Neural progenitor cell (in vitro differentiated cells): ENCODE data around the gene FXYD5.

Experiments used
- EZH2 ChIP-seq: fragments of 200-600 bp; sonication (generic); IDR thresholded peaks from 2 replicates; pipeline ENCODE4 v1.6.1; 2017; ENCODE audit warnings: antibody characterized with exemption, mild to moderate bottlenecking, moderate library complexity
- EZH2phosphoT487 ChIP-seq: fragments of 200-600 bp; sonication (generic); IDR thresholded peaks from 2 replicates; pipeline ENCODE4 v1.6.1; 2017; ENCODE audit warnings: antibody characterized with exemption
- TF ChIP-seq, protein P1 (sequence below): fragments of 200-600 bp; sonication (generic); IDR thresholded peaks from 2 replicates; pipeline ENCODE4 v1.5.1; 2017; ENCODE audit warnings: antibody characterized with exemption, mild to moderate bottlenecking

DNA sequence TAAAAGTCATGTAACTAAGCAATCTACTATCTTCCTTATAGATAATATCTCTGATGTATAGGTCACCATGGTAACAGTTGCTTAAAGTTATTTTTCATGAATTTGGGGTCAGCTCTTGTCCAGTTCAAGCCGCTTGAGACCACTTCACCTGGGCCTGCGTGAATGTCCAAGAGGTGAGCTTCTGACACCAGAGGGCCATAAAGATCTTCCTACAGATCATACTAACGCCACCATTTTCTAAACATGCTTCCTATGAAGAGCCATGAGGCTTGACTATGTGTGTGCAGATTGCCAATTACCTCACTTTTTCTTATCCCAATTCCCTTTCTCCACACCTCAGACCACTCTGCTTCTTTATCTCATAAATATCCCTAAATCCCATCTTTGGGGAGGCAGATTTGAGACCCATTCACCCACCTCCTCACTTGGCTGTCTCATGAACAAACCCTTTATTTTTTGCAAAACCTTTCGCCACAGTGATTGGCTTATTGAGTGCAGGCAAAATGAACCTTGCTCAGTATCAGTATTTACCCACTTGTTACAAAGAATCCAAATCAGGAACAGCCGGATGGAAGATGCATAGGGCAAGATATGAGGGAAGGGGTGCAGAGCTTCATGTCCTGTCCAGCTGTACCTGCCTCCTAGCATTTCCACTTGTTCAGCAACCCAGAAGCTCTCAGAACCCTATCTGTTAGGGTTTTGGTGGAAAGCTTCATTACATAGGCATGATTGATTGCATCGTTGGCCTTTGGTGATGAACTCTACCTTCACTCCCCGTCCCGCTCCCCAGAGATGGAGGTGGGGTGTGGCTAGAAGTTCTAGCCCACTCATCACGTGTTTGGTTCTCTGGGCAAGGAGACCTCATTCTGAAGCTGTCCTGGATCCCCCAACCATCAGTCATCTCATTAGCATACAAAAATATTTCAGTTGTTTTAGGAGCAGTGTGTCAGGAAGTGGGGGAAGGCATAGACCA, 39.8 kb downstream of the FXYD5 start:
- TF ChIP-seq, protein P1, sequence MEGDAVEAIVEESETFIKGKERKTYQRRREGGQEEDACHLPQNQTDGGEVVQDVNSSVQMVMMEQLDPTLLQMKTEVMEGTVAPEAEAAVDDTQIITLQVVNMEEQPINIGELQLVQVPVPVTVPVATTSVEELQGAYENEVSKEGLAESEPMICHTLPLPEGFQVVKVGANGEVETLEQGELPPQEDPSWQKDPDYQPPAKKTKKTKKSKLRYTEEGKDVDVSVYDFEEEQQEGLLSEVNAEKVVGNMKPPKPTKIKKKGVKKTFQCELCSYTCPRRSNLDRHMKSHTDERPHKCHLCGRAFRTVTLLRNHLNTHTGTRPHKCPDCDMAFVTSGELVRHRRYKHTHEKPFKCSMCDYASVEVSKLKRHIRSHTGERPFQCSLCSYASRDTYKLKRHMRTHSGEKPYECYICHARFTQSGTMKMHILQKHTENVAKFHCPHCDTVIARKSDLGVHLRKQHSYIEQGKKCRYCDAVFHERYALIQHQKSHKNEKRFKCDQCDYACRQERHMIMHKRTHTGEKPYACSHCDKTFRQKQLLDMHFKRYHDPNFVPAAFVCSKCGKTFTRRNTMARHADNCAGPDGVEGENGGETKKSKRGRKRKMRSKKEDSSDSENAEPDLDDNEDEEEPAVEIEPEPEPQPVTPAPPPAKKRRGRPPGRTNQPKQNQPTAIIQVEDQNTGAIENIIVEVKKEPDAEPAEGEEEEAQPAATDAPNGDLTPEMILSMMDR, result no peak
- TF ChIP-seq EZH2, result no peak
- no peak for TF ChIP-seq EZH2phosphoT487
